Measurements from ENCODE around the gene ACSL6.

GRCh38 chr5:131906668-131907067 lies 104.8 kb downstream of the ACSL6 start:
- TF ChIP-seq CTCF (IDR thresholded peaks at IDR 0.05): no peak
- no peak for TF ChIP-seq EZH2 (IDR thresholded peaks at IDR 0.05; ENCODE audit: borderline replicate concordance, insufficient read depth, low read depth, low read length, poor library complexity, severe bottlenecking)
